Activated T-cell treated with anti-CD3 and anti-CD28 coated beads for 24 hours (primary cell): Measurements from ENCODE around the gene SMCO2.

Experiments used
- DNase-seq: peaks from one replicate; pipeline ENCODE4 v3.0.0-alpha.2; 2020; ENCODE audit warnings: low read depth

SMCO2 gene

GRCh38 chr12:27453421-27453820 lies 6.9 kb downstream of the SMCO2 start:
- no peak for DNase-seq

DNA sequence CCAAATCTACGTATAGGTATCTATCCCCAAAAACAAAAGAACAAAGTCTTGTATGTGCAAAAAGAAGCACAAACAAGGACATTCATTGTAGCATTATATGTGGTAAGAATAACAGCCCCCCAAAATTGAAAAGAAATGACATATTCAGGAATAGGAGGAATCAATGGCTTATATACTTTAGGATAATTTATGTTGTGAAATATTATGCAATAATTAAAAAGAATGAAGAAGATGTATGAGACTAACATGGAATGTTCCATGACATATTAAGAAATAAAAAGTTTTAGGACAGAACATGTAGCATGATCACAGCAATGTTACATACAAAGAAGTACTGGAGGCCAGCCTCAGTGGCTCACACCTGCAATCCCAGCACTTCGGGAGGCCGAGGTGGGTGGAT lies 9.1 kb downstream of the SMCO2 start:
- no peak for DNase-seq

- DNase-seq, result no peak
Observed at GRCh38 chr12:27456618-27457017, 10.1 kb downstream of the SMCO2 start.

DNA sequence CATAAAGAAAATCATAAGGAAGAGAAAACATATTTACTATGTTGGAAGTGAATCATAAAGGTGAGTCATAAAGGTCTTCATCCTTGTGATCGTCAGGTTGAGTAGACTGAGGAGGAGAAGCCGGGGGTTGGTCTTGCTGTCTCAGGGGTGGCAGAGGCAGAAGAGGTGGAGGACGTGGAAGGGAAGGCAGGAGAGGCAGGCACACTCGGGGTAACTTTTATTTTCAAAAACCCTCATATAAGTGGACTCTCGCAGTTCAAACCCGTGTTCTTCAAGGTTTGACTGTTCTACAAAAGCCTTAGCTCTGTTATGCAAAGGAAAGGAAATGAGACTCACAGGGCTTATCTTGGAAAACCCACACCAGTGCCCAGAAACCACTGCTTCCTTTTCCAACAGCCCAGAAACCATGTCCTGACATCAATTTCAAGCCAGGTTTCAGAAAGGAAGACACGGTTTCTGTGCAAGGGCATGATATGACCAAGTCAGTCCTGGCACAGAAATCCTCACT lies 14.0 kb downstream of the SMCO2 start:
- no peak for DNase-seq

GRCh38 chr12:27462151-27462694 lies 15.7 kb downstream of the SMCO2 start:
- no peak for DNase-seq

DNA sequence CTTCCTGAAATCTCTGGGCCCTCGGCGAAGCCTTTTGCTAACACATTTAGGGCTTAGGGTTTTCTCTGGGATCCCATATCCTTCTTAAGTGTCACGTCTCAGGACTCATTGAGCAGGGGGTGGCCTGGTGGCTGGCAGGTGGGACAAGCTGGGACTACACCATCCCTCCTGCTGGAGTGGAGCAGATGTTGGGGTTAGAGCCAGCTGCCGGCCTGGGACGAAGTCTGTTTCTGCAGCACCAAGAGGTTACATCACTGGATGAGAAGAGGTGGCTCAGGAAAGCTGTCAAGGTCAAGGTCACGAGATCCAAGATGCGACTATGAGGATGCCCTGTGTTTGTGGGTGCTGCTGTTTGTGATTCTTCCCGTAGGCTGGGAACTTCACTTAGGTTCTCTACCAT lies 16.3 kb downstream of the SMCO2 start:
- DNase-seq, result no peak

DNA sequence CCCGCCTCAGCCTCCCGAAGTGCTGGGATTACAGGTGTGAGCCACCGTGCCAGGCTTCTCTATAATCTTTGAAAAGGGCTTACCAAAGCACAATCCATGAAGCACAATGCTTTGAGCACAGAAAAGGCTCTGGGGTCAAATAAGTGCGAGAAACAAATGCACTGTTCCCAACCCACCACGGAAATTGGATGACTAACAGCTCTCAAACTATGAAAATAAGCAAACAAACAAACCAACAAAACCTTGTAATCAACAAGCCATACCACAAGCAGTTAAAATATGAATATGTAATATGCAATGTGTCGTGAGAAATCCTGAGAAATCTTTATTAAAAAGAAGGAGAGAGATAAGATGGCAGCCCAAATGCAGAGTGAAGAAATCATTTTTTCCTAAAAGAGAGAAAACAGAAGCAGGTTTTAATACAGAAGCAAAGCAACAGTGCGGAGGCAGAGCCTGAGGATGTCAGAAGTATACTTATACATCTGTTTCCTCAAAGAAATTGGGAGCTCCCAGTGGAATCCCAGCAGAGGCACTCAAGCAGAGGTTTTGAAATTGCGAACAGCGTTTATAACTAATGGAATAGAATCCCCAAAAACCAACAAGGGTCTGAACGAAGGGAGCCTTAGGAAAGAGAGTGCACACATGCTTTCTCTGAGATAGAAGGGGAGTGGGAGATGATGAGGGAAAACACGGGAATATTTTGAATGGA lies 17.1 kb downstream of the SMCO2 start:
- no peak for DNase-seq

DNA sequence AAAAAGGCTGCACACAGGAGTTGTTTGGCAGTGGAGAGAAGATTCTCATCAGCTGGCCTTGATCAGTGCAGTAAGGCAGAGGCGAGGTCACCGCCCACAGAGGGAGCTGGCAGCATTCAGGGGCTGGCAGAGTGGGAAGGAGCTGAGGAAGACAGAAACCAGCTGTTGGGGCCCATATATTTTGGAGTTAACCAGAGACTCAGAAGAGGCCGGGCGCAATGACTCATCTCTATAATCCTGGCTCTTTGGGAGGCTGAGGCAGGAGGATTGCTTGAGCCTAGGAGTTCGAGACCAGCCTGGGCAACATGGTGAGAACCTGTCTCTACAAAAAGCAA lies 17.7 kb downstream of the SMCO2 start:
- no peak for DNase-seq

DNA sequence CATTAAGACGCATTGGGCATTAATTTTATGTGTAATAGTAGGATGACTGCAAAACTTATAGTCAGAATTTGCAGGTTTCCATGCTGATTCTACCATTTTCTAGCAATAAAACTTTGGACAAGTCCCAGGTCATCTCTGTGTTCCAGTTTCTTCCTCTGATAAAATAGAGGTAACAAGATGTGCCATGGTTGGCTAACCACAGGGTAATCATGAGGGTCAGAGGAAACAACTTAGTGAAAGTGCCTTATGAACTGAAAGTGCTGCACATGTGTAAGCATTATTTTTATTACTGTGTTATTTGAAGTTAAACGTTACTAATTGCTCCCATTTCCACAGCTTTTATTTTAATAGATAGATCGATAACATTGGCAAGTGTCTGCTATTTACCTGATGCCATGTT lies 21.1 kb downstream of the SMCO2 start:
- no peak for DNase-seq

GRCh38 chr12:27468241-27468640 lies 21.7 kb downstream of the SMCO2 start:
- DNase-seq, result no peak

DNA sequence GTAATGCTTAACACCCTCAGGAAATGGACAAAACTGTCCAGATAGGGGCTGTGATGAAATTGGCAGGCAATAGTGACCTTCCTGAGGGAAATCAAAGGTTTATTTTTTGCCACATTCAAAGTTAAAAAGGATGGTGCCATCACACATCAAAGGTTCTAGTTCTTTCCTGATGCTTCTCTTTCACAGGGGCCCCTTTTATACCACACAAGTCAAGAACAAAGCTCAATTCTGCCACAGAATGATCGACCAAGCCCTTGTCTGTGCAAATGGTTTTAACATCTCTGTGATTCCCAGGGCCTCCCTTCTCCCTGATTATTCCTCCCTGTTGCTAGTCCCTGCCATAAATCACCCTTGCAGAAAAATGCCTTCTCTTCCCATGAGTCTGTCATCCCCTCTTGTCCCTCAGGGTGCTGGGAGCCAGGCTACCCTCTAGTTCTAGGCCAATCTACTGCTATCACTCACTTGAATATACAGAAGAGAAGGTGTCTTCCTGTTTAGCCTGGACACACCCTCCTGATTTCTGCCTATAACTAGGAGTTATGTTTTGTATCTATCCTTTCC lies 22.7 kb downstream of the SMCO2 start:
- DNase-seq, result no peak

- DNase-seq, result no peak
Observed at GRCh38 chr12:27472604-27473003, 26.1 kb downstream of the SMCO2 start.

DNA sequence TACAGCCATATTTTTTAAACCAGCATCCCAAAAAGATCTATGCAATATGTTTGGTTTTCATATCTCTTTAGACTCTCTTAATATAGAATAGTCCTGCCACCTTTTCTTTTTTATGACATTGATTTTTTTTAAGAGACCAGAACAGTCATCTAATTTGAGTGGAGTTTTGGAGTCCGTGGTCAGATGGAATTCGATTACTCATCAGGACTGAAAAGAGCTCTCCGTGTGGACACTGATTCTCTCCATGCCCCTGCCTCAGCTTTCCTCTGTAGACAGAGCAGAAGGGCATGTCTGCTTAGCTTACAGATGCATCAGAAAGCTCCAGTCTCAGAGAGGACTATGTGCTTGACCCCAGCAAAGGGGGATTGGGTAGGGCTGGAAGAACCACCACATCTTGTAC lies 27.8 kb downstream of the SMCO2 start:
- DNase-seq, result no peak

GRCh38 chr12:27477049-27477448 lies 30.5 kb downstream of the SMCO2 start:
- DNase-seq, result no peak

DNA sequence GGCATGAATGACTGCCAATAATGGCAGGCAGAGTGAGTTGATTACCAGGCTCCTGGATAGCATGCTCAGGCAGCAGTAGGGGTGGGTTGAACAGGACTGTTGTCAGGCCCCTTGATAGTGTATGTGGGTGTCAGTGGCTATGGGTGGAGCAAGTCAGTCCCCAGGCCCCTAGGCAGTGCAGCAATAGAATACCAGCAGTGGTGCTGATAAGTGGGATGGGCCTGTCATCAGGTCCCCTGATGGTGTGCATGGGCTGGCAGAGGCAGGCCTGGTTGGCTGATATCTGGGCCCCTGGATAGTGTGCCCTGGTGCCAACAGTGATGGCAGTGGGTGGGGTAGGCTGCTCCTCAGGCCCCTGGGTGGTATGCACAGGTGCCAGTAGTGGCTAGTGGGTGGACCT lies 32.4 kb downstream of the SMCO2 start:
- no peak for DNase-seq

- DNase-seq, result no peak
Observed at GRCh38 chr12:27480016-27480415, 33.5 kb downstream of the SMCO2 start.

DNA sequence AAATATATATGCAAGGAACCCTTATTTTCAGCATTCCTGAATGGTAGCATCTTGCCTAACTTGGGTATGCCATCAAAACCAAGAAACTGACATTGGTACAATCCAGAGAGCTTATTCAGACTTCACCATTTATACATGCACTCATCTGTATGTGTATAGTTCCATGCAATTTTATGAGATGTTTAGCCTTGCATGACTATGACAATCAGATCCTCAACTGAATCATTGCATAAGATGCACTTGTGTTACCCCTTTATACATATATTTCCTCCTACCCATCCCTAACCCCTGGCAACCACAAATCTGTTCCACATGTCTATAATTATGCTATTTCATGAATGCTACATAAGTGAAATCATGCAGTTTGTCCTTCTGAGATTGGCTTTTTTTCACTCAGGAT lies 40.4 kb downstream of the SMCO2 start:
- no peak for DNase-seq

GRCh38 chr12:27488479-27488878 lies 41.9 kb downstream of the SMCO2 start:
- no peak for DNase-seq

DNA sequence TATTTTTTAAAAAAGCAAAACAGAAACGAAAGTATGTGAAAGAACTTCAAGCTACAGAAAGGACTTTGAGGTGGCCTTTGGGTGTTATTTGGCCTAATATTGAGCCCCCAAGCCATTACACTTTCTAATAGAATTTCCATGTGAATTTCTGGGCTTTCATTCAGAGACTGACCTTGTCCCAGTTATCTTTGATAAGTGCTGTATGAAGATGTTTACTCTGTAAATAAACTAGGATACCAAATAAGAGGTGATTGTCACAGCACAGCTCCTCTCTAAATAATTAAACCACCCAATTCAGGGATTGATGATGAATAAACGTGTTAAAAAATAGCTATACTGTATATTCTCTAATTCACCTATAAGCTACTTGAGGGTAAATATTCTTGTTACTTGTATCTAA lies 44.7 kb downstream of the SMCO2 start:
- DNase-seq, result no peak

DNA sequence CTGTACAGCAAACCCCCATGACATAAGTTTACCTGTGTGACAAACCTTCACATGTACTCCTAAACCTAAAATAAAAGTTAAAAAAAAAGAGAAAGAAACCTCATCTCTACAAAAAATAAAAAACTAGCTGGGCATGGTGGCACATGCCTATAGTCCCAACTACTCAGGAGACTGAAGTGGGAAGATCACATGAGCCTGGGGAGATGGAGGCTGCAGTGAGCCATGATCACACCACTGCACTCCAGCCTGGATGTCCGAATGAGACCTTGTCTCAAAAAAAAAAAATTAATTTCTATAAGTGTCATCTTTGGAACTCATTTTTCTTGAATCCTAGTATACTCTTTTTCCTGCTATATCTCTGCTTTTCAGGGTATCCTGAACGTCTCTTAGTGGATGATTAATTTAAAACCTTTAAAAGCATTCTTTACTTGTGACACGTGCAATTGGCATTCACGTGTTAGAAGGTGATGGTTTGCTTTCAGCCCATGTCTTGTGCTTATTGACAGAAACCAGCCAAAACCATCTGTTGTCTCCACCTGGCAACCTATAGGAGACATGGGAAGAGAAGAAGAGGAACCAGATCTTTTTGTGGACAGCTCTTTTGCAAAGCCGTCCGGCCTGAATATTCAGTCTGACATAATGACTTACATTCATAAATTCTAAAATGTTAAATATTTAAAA lies 46.9 kb downstream of the SMCO2 start:
- no peak for DNase-seq

DNA sequence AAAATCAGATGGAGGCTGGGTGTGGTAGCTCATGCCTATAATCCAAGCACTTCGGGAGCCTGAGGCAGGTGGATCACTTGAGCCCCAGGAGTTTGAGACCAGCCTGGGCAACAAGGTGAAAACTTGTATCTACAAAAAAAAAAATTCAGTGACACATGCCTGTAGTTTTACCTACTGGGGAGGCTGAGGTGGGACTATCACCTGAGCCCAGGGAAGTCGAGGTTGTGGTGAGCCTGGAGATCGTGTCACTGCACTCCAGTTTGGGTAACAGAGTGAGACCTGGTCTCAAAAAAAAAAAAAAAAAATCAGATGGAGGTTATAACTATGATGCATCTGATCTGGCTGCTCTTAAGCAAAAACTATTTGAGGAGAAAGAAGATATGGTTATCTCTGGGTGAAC lies 50.9 kb downstream of the SMCO2 start:
- no peak for DNase-seq

DNA sequence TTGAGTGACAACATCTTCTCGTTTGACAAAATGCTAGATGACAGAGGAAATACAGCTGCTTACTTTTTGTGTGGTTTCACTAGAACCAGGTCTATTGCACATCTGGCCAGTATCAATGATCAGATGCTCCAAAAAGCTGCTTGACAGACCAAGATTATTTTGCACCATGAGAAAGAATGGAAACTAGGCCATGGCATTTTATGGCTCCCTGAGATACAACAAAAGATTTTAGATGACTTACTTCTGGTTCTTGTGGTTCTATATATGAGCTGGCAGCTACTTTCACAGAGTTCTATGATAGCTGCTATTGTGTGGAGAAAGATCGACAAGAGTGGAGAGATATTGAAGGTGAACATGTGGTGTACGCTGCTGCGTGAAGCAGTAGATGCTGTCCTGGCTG lies 51.6 kb downstream of the SMCO2 start:
- DNase-seq, result no peak

DNA sequence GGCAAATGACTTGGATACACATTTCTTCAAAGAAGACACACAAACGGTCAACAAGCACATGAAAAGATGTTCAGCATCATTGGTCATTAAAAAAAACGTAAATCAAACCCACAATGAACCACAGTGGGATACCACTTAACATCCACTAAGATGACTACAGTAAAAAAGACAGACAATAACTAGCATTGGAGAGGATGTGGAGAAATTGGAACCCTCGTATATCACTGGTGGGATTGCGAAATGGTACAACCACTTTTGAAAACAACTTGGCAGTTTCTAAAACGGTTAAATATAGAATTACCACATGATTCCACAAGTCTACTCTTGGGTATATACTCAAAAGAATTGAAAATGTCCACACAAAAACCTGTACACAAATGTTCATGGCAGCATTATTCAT lies 52.2 kb downstream of the SMCO2 start:
- DNase-seq, result no peak
